HCT116 (cell line): ENCODE measurements around the gene LYRM1. TPM values are rescaled to one million over a fixed set of nuclear protein-coding genes. Genes with fewer than 3 reads are reported as not detected.

Experiments
- ATAC-seq: fragments of 200-7000 bp; cut with Tn5 transposase; 2 replicates; pipeline ENCODE4 v1.9.1; 2020; ENCODE audit warnings: mild to moderate bottlenecking, moderate library complexity
- BruUV-seq: library from RNA; stranded (reverse); fragments of 400-500 nt; replicated peaks from 2 replicates; lab custom pipeline; 2021; lab: Mats Ljungman, UMichigan
- CTCF ChIA-PET: fragments of 300-600 bp; sonication (Branson Sonifier 250); formaldehyde crosslinking; loops from one replicate; lab custom pipeline; 2021; ENCODE audit warnings: antibody characterized with exemption; lab: Charles Lee
- POLR2A ChIA-PET: fragments of 300-600, 350-600 bp; sonication (Branson Sonifier 250); formaldehyde crosslinking; loops from one replicate; lab custom pipeline; 2021; ENCODE audit warnings: antibody characterized with exemption; lab: Charles Lee
- RAD21 ChIA-PET, 2 experiments: fragments of 300-600 bp; sonication (Branson Sonifier 250); formaldehyde crosslinking; loops; one replicate each; lab custom pipeline; 2023; ENCODE audit warnings: low total read pairs in 2 of 2; ENCODE audit not compliant: uncharacterized antibody in 2 of 2, unreplicated experiment in 2 of 2, low non-redundant PET in 1 of 2; lab: Charles Lee
- DNase-seq: peaks from one replicate; pipeline ENCODE4 v3.0.0-alpha.2; 2010; ENCODE audit warnings: low read depth, low spot score
- H2AFZ ChIP-seq: fragments of 200-600 bp; shearing (Covaris generic), sonication (generic); 2 replicates; pipeline ENCODE4 v1.6.1; 2017; ENCODE audit warnings: low read depth, mixed run types, mixed read lengths, antibody characterized with exemption, low read length; ENCODE audit not compliant: poor library complexity, severe bottlenecking
- H3K27ac ChIP-seq: 2 replicates; pipeline ENCODE4 v1.5.1; 2012; ENCODE audit warnings: low read depth, low read length
- H3K27me3 ChIP-seq: fragments of 200-600 bp; sonication (generic); 2 replicates; pipeline ENCODE4 v1.6.1; 2016; ENCODE audit warnings: mixed run types, low read length, mixed read lengths; ENCODE audit not compliant: insufficient read depth
- H3K36me3 ChIP-seq, 2 experiments: fragments of 200-500 bp in 1 of 2; fragments of 200-600 bp in 1 of 2; sonication (Bioruptor generic) in 1 of 2; sonication (generic) in 1 of 2; 2 replicates each; pipeline versions ENCODE4 v1.5.1 to v1.6.1; 2014 to 2016; ENCODE audit warnings: low read length in 2 of 2, inconsistent platforms in 1 of 2, mixed read lengths in 1 of 2, mixed run types in 1 of 2; ENCODE audit not compliant: insufficient read depth in 2 of 2, control insufficient read depth in 1 of 2
- H3K4me1 ChIP-seq, 2 experiments: fragments of 200-600 bp in 1 of 2; sonication (generic) in 1 of 2; 2 replicates each; pipeline versions ENCODE4 v1.5.1 to v1.6.1; 2012 to 2017; ENCODE audit warnings: low read length in 2 of 2, inconsistent platforms in 1 of 2, mild to moderate bottlenecking in 1 of 2, mixed read lengths in 1 of 2, mixed run types in 1 of 2, moderate library complexity in 1 of 2; ENCODE audit not compliant: insufficient read depth in 2 of 2, control insufficient read depth in 1 of 2
- H3K4me2 ChIP-seq: fragments of 200-600 bp; sonication (generic); 2 replicates; pipeline ENCODE4 v1.6.1; 2017; ENCODE audit warnings: mixed run types, low read length, mixed read lengths
- H3K4me3 ChIP-seq, 2 experiments: fragments of 200-600 bp in 1 of 2; sonication (generic) in 1 of 2; replicated peaks in 1 of 2; 2 replicates each; pipeline ENCODE4 v1.5.1; 2011 to 2016; ENCODE audit warnings: low read length in 2 of 2, control low read depth in 1 of 2, low read depth in 1 of 2, mild to moderate bottlenecking in 1 of 2, mixed read lengths in 1 of 2, mixed run types in 1 of 2
- H3K79me2 ChIP-seq: fragments of 200-600 bp; sonication (generic); 2 replicates; pipeline ENCODE4 v1.6.1; 2017; ENCODE audit warnings: mild to moderate bottlenecking, mixed run types, low read length, moderate library complexity, mixed read lengths; ENCODE audit not compliant: insufficient read depth
- H3K9ac ChIP-seq: fragments of 200-600 bp; sonication (generic); 2 replicates; pipeline ENCODE4 v1.6.1; 2016; ENCODE audit warnings: low read length, mixed read lengths
- H3K9me2 ChIP-seq: fragments of 200-600 bp; sonication (generic), shearing (Covaris generic); 2 replicates; pipeline ENCODE4 v1.6.1; 2017; ENCODE audit warnings: mixed run types, mild to moderate bottlenecking, moderate library complexity; ENCODE audit not compliant: insufficient read depth
- H3K9me3 ChIP-seq, 2 experiments: fragments of 200-500 bp in 1 of 2; fragments of 200-600 bp in 1 of 2; sonication (Bioruptor generic) in 1 of 2; sonication (generic) in 1 of 2; 2 replicates each; pipeline ENCODE4 v1.6.1; 2014 to 2017; ENCODE audit warnings: low read length in 2 of 2, mixed read lengths in 2 of 2, inconsistent platforms in 1 of 2, low read depth in 1 of 2, mild to moderate bottlenecking in 1 of 2, mixed run types in 1 of 2, moderate library complexity in 1 of 2; ENCODE audit not compliant: control insufficient read depth in 1 of 2, insufficient read depth in 1 of 2
- H4K20me1 ChIP-seq: fragments of 200-600 bp; sonication (generic), shearing (Covaris generic); 2 replicates; pipeline ENCODE4 v1.6.1; 2017; ENCODE audit warnings: mixed run types, mild to moderate bottlenecking, moderate library complexity; ENCODE audit not compliant: insufficient read depth
- ATF3 ChIP-seq: IDR thresholded peaks from 2 replicates; pipeline ENCODE4 v1.6.1; 2012
- CEBPB ChIP-seq: IDR thresholded peaks from 2 replicates; pipeline ENCODE4 v1.6.1; 2012; ENCODE audit warnings: low read depth
- ELF1 ChIP-seq: IDR thresholded peaks from 2 replicates; pipeline ENCODE4 v1.6.1; 2012; ENCODE audit warnings: low read depth, borderline replicate concordance
- EZH2phosphoT487 ChIP-seq: fragments of 200-600 bp; IDR thresholded peaks from 2 replicates; pipeline ENCODE4 v1.6.1; 2018; ENCODE audit warnings: antibody characterized with exemption, borderline replicate concordance
- FOSL1 ChIP-seq: IDR thresholded peaks from 2 replicates; pipeline ENCODE4 v1.6.1; 2012; ENCODE audit warnings: low read depth
- JUND ChIP-seq: IDR thresholded peaks from 2 replicates; pipeline ENCODE4 v1.6.1; 2012
- MAX ChIP-seq: IDR thresholded peaks from 2 replicates; pipeline ENCODE4 v1.6.1; 2012
- POLR2A ChIP-seq: IDR thresholded peaks from 2 replicates; pipeline ENCODE4 v1.7.0; 2011; ENCODE audit warnings: borderline replicate concordance; ENCODE audit not compliant: insufficient read depth, insufficient read length; ENCODE audit errors: extremely low read depth
- POLR2AphosphoS5 ChIP-seq: IDR thresholded peaks from 2 replicates; pipeline ENCODE4 v1.6.1; 2011; ENCODE audit warnings: mild to moderate bottlenecking, low read depth, low read length, moderate library complexity
- SP1 ChIP-seq: IDR thresholded peaks from 2 replicates; pipeline ENCODE4 v1.6.1; 2012; ENCODE audit warnings: low read depth
- TCF7L2 ChIP-seq: IDR thresholded peaks from 2 replicates; pipeline ENCODE4 v1.7.0; 2011; ENCODE audit warnings: borderline replicate concordance, inconsistent platforms; ENCODE audit not compliant: insufficient read depth, insufficient read length; ENCODE audit errors: extremely low read depth
- YY1 ChIP-seq: IDR thresholded peaks from 2 replicates; pipeline ENCODE4 v1.6.1; 2011; ENCODE audit warnings: low read length, low read depth, moderate library complexity, mild to moderate bottlenecking; ENCODE audit not compliant: insufficient replicate concordance; ENCODE audit errors: extremely low read depth
- ZFX ChIP-seq: fragments of 450-650 bp; IDR thresholded peaks from 2 replicates; pipeline ENCODE4 v1.6.1; 2017
- ZNF274 ChIP-seq: fragments of 200-500 bp; sonication (Bioruptor generic); IDR thresholded peaks from 2 replicates; pipeline ENCODE4 v1.6.1; 2014; ENCODE audit warnings: mild to moderate bottlenecking, low read depth, low read length, inconsistent platforms
- intact Hi-C: fragments of 100-400 bp; cut with micrococcal nuclease; formaldehyde crosslinking; loops from 2 replicates; pipeline ENCODE4 v1.10.0; 2022
- total RNA-seq: library from RNA; stranded (reverse); gene quantifications from one replicate; pipeline ENCODE4 v1.2.1, GENCODE V29; 2021; ENCODE audit not compliant: unreplicated experiment
- TF ChIP-seq, protein P1 (sequence below): IDR thresholded peaks from 2 replicates; pipeline ENCODE4 v1.6.1; 2012; ENCODE audit warnings: low read depth
- TF ChIP-seq, protein P2 (sequence below), 3 experiments: fragments of 200-600 bp in 1 of 3; sonication (generic) in 1 of 3; IDR thresholded peaks in 2 of 3; conservative IDR thresholded peaks in 1 of 3; 2 replicates each; pipeline ENCODE4 v1.5.1; 2012 to 2017; ENCODE audit warnings: low read depth in 2 of 3, low read length in 2 of 3, antibody characterized with exemption in 1 of 3, borderline replicate concordance in 1 of 3, control low read depth in 1 of 3, mild to moderate bottlenecking in 1 of 3, mixed read lengths in 1 of 3, mixed run types in 1 of 3, moderate library complexity in 1 of 3; ENCODE audit not compliant: insufficient read depth in 1 of 3
- TF ChIP-seq, protein P3 (sequence below): IDR thresholded peaks from 2 replicates; pipeline ENCODE4 v1.6.1; 2011; ENCODE audit warnings: mild to moderate bottlenecking, low read length, moderate library complexity; ENCODE audit not compliant: insufficient replicate concordance; ENCODE audit errors: extremely low read depth

LYRM1 gene
- total RNA-seq, 1 experiment from 2014 or later, result 26.7 TPM

DNA sequence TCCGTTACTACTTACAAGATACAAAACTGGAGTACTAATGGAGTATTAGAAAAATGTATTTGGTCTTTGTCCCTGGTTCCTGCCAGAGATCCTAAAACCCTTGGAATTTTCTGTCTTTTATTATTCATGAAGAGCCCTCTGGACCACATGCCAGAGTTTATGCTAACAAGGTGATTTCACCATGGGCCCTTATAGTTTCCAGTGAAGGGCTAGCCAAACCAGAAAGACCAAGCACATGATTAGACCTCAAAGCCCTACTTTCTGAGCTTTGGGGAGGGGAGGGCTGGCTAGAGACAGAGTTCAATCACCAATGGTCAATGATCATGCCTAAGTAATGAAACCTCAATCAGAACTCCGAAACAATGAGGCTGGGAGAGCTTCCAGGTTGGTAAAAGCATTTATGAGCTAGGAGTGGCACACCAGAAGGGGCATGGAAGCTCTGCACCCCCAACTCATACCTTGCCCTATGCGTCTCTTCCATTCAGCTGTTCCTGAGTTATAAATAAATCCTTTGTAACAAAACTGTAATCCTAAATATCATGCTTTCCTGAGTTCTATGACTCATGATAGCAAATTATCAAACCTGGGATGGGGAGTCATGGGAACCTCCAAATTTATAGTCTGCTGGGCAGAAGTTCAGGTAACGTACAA lies 10.8 kb upstream of the LYRM1 start:
- no peak for ATAC-seq

More for the DNA sequence above, 10.8 kb upstream of the LYRM1 start:
- Histone ChIP-seq H3K36me3 (peaks cover 0 to 3% of the 10 kb centered on the region in 2 experiments; a peak in 1 of 4 replicates), H3K4me3 (no peak overlapping the region), H3K4me1 (no peaks in the 10 kb centered on the region), H2AFZ (no peak overlapping the region), H3K79me2 (peaks cover 76% of the 10 kb centered on the region), H3K4me2 (no peak overlapping the region), H3K9me2 (no peaks in the 10 kb centered on the region), H3K9me3 (no peaks in the 10 kb centered on the region), H3K27ac (no peak overlapping the region), H3K27me3 (no peaks in the 10 kb centered on the region), H4K20me1 (no peaks in the 10 kb centered on the region)
- DNase-seq, result no peak
- RAD21 ChIA-PET, result no interaction called here
- CTCF ChIA-PET, result no interaction called here
- no TSS peak for BruUV-seq
- TF ChIP-seq FOSL1, result no peak
- TF ChIP-seq, protein P1, sequence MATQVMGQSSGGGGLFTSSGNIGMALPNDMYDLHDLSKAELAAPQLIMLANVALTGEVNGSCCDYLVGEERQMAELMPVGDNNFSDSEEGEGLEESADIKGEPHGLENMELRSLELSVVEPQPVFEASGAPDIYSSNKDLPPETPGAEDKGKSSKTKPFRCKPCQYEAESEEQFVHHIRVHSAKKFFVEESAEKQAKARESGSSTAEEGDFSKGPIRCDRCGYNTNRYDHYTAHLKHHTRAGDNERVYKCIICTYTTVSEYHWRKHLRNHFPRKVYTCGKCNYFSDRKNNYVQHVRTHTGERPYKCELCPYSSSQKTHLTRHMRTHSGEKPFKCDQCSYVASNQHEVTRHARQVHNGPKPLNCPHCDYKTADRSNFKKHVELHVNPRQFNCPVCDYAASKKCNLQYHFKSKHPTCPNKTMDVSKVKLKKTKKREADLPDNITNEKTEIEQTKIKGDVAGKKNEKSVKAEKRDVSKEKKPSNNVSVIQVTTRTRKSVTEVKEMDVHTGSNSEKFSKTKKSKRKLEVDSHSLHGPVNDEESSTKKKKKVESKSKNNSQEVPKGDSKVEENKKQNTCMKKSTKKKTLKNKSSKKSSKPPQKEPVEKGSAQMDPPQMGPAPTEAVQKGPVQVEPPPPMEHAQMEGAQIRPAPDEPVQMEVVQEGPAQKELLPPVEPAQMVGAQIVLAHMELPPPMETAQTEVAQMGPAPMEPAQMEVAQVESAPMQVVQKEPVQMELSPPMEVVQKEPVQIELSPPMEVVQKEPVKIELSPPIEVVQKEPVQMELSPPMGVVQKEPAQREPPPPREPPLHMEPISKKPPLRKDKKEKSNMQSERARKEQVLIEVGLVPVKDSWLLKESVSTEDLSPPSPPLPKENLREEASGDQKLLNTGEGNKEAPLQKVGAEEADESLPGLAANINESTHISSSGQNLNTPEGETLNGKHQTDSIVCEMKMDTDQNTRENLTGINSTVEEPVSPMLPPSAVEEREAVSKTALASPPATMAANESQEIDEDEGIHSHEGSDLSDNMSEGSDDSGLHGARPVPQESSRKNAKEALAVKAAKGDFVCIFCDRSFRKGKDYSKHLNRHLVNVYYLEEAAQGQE, result no peak
- TF ChIP-seq EZH2phosphoT487, result no peak
- no peak for TF ChIP-seq CEBPB
- no peak for TF ChIP-seq ELF1
- no peak for TF ChIP-seq POLR2AphosphoS5
- no peak for TF ChIP-seq YY1
- no peak for TF ChIP-seq SP1
- TF ChIP-seq ZFX, result no peak
- TF ChIP-seq, protein P2, sequence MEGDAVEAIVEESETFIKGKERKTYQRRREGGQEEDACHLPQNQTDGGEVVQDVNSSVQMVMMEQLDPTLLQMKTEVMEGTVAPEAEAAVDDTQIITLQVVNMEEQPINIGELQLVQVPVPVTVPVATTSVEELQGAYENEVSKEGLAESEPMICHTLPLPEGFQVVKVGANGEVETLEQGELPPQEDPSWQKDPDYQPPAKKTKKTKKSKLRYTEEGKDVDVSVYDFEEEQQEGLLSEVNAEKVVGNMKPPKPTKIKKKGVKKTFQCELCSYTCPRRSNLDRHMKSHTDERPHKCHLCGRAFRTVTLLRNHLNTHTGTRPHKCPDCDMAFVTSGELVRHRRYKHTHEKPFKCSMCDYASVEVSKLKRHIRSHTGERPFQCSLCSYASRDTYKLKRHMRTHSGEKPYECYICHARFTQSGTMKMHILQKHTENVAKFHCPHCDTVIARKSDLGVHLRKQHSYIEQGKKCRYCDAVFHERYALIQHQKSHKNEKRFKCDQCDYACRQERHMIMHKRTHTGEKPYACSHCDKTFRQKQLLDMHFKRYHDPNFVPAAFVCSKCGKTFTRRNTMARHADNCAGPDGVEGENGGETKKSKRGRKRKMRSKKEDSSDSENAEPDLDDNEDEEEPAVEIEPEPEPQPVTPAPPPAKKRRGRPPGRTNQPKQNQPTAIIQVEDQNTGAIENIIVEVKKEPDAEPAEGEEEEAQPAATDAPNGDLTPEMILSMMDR (IDR thresholded peaks at IDR 0.05 in 2 of 3, conservative IDR thresholded peaks at IDR 0.05 in 1 of 3; ENCODE audit: borderline replicate concordance in 1 of 3, insufficient read depth in 1 of 3, low read depth in 2 of 3, low read length in 2 of 3), result no peak
- TF ChIP-seq MAX, result no peak
- no peak for TF ChIP-seq POLR2A
- no peak for TF ChIP-seq ZNF274
- no peak for TF ChIP-seq ATF3
- no peak for TF ChIP-seq TCF7L2
- TF ChIP-seq, protein P3, sequence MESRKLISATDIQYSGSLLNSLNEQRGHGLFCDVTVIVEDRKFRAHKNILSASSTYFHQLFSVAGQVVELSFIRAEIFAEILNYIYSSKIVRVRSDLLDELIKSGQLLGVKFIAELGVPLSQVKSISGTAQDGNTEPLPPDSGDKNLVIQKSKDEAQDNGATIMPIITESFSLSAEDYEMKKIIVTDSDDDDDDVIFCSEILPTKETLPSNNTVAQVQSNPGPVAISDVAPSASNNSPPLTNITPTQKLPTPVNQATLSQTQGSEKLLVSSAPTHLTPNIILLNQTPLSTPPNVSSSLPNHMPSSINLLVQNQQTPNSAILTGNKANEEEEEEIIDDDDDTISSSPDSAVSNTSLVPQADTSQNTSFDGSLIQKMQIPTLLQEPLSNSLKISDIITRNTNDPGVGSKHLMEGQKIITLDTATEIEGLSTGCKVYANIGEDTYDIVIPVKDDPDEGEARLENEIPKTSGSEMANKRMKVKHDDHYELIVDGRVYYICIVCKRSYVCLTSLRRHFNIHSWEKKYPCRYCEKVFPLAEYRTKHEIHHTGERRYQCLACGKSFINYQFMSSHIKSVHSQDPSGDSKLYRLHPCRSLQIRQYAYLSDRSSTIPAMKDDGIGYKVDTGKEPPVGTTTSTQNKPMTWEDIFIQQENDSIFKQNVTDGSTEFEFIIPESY, result no peak
- TF ChIP-seq JUND, result no peak
- TF ChIP-seq, all 23 proteins: peak for 0
- no peak overlapping the region for H3K9ac ChIP-seq
- POLR2A ChIA-PET, result interaction anchor here (0.9 kb wide), 1 partner anchor 11 kb away, joined by 6 read pairs; the partner anchor contains the start of genes DCUN1D3 and LYRM1
- intact Hi-C loops, result no loop called here
